GM18517 (cell line): ENCODE results near the gene ERGIC1.

Experiments used
- ATAC-seq: cut with Tn5 transposase; IDR thresholded peaks from one replicate; pipeline ENCODE4 v1.9.1; 2021; ENCODE audit warnings: mild to moderate bottlenecking, moderate library complexity; ENCODE audit not compliant: unreplicated experiment

The ERGIC1 gene

GRCh38 chr5:172915514-172915913 lies 81.5 kb downstream of the ERGIC1 start:
- ATAC-seq = no peak

GRCh38 chr5:172918421-172919371 lies 84.6 kb downstream of the ERGIC1 start:
- no peak for ATAC-seq

GRCh38 chr5:172919525-172920446 lies 85.7 kb downstream of the ERGIC1 start:
- no peak for ATAC-seq

GRCh38 chr5:172920447-172920849 lies 86.4 kb downstream of the ERGIC1 start:
- no peak for ATAC-seq

- no peak for ATAC-seq
Measured at GRCh38 chr5:172920995-172921394, 86.9 kb downstream of the ERGIC1 start.

- ATAC-seq = no peak
Measured at GRCh38 chr5:172921906-172922305, 87.9 kb downstream of the ERGIC1 start.

GRCh38 chr5:172923539-172923938 lies 89.5 kb downstream of the ERGIC1 start:
- no peak for ATAC-seq

- no peak for ATAC-seq
Measured at GRCh38 chr5:172925336-172925948, 91.4 kb downstream of the ERGIC1 start.

GRCh38 chr5:172926008-172926523 lies 92.0 kb downstream of the ERGIC1 start:
- no peak for ATAC-seq

- no peak for ATAC-seq
Measured at GRCh38 chr5:172926796-172927195, 92.7 kb downstream of the ERGIC1 start.

- no peak for ATAC-seq
Measured at GRCh38 chr5:172929371-172929838, 95.4 kb downstream of the ERGIC1 start.

GRCh38 chr5:172931001-172931536 lies 97.0 kb downstream of the ERGIC1 start:
- ATAC-seq = no peak

GRCh38 chr5:172932313-172933017 lies 98.4 kb downstream of the ERGIC1 start:
- ATAC-seq = peak; percentile 47

GRCh38 chr5:172933238-172933637 lies 99.2 kb downstream of the ERGIC1 start:
- no peak for ATAC-seq

GRCh38 chr5:172935096-172935495 lies 101.0 kb downstream of the ERGIC1 start:
- ATAC-seq = no peak

GRCh38 chr5:172936401-172936800 lies 102.3 kb downstream of the ERGIC1 start:
- no peak for ATAC-seq

- no peak for ATAC-seq
Measured at GRCh38 chr5:172939071-172939470, 105.0 kb downstream of the ERGIC1 start.

GRCh38 chr5:172939611-172940267 lies 105.7 kb downstream of the ERGIC1 start:
- no peak for ATAC-seq
